OCI-LY7 (cell line): Measurements from ENCODE around the gene MCM5. TPM values are rescaled to one million over a fixed set of nuclear protein-coding genes. Genes with fewer than 3 reads are reported as not detected.

Experiments used
- BruUV-seq: library from RNA; stranded (reverse); fragments of 400-500 nt; replicated peaks from 2 replicates; lab custom pipeline; 2021; lab: Mats Ljungman, UMichigan
- CTCF ChIA-PET: fragments of 300-600 bp; sonication (Branson Sonifier 250); formaldehyde crosslinking; loops from one replicate; lab custom pipeline; 2022; ENCODE audit warnings: antibody characterized with exemption; ENCODE audit not compliant: unreplicated experiment; lab: Charles Lee
- POLR2A ChIA-PET: fragments of 300-600 bp; sonication (Branson Sonifier 250); formaldehyde crosslinking; loops from one replicate; lab custom pipeline; 2022; ENCODE audit warnings: antibody characterized with exemption; lab: Charles Lee
- DNase-seq: peaks from one replicate; pipeline ENCODE4 v3.0.0-alpha.2; 2015; ENCODE audit warnings: low spot score
- H2AFZ ChIP-seq: fragments of 200-600 bp; sonication (generic), shearing (Covaris generic); 2 replicates; pipeline ENCODE4 v1.6.1; 2014; ENCODE audit warnings: mild to moderate bottlenecking, antibody characterized with exemption, low read length, moderate library complexity
- H3K27ac ChIP-seq: fragments of 200-600 bp; sonication (generic); 2 replicates; pipeline ENCODE4 v1.5.1; 2014; ENCODE audit warnings: mixed run types, low read depth, mild to moderate bottlenecking, moderate library complexity, low read length, inconsistent platforms; ENCODE audit not compliant: poor library complexity, severe bottlenecking
- H3K36me3 ChIP-seq: fragments of 200-600 bp; sonication (generic); 2 replicates; pipeline ENCODE4 v1.6.1; 2014; ENCODE audit warnings: mild to moderate bottlenecking, antibody characterized with exemption, low read length, moderate library complexity, mixed read lengths; ENCODE audit not compliant: insufficient read depth
- H3K4me1 ChIP-seq: fragments of 200-600 bp; sonication (generic); 2 replicates; pipeline ENCODE4 v1.5.1; 2014; ENCODE audit warnings: mild to moderate bottlenecking, low read length; ENCODE audit not compliant: insufficient read depth, poor library complexity, severe bottlenecking
- H3K4me2 ChIP-seq: fragments of 200-600 bp; sonication (generic); 2 replicates; pipeline ENCODE4 v1.6.1; 2014; ENCODE audit warnings: mild to moderate bottlenecking, low read length
- H3K4me3 ChIP-seq: fragments of 200-600 bp; sonication (generic); 2 replicates; pipeline ENCODE4 v1.5.1; 2014; ENCODE audit warnings: mild to moderate bottlenecking, low read depth, low read length; ENCODE audit not compliant: poor library complexity, severe bottlenecking
- H3K79me2 ChIP-seq: fragments of 200-600 bp; sonication (generic); 2 replicates; pipeline ENCODE4 v1.6.1; 2016; ENCODE audit warnings: low read depth, mild to moderate bottlenecking, low read length, moderate library complexity, mixed read lengths; ENCODE audit not compliant: insufficient read depth
- H3K9me2 ChIP-seq: fragments of 200-600 bp; sonication (generic); 2 replicates; pipeline ENCODE4 v1.6.1; 2016; ENCODE audit warnings: mild to moderate bottlenecking, low read length, mixed read lengths; ENCODE audit not compliant: insufficient read depth
- H3K9me3 ChIP-seq: fragments of 200-600 bp; sonication (generic); 2 replicates; pipeline ENCODE4 v1.6.1; 2014; ENCODE audit warnings: mild to moderate bottlenecking, mixed run types, low read length, mixed read lengths
- H4K20me1 ChIP-seq: fragments of 200-600 bp; sonication (generic); 2 replicates; pipeline ENCODE4 v1.6.1; 2014; ENCODE audit warnings: mild to moderate bottlenecking, antibody characterized with exemption, low read length, moderate library complexity, mixed read lengths; ENCODE audit not compliant: insufficient read depth
- EZH2phosphoT487 ChIP-seq: fragments of 200-600 bp; sonication (generic); IDR thresholded peaks from 2 replicates; pipeline ENCODE4 v1.6.1; 2018; ENCODE audit warnings: low read depth, borderline replicate concordance, mild to moderate bottlenecking, mixed run types, antibody characterized with exemption, low read length, moderate library complexity, mixed read lengths
- intact Hi-C: fragments of 100-400 bp; cut with micrococcal nuclease; formaldehyde crosslinking; loops from one replicate; pipeline ENCODE4 v1.10.0; 2022; ENCODE audit not compliant: unreplicated experiment
- total RNA-seq, 2 experiments: library from RNA; depleted of rRNA in 1 of 2; stranded (reverse); fragments of >200 nt in 1 of 2; shearing (Covaris generic) in 1 of 2; gene quantifications; 2 replicates each; pipeline ENCODE4 v1.2.3, GENCODE V29; 2014 to 2022
- TF ChIP-seq, protein P1 (sequence below): fragments of 200-600 bp; sonication (generic); conservative IDR thresholded peaks from 2 replicates; pipeline ENCODE4 v1.5.1; 2014; ENCODE audit warnings: mild to moderate bottlenecking, antibody characterized with exemption, low read length, moderate library complexity, mixed read lengths

Gene MCM5
- total RNA-seq, 2 experiments from 2014 or later, result 242 to 360 TPM

GRCh38 chr22:35379146-35379993, 20.6 kb upstream of the MCM5 start:
- no peak overlapping the region for H3K4me3 ChIP-seq
- no peaks in the 10 kb centered on the region for H3K9me3 ChIP-seq
- H3K9me2 ChIP-seq, result no peaks in the 10 kb centered on the region
- TF ChIP-seq, protein P1, sequence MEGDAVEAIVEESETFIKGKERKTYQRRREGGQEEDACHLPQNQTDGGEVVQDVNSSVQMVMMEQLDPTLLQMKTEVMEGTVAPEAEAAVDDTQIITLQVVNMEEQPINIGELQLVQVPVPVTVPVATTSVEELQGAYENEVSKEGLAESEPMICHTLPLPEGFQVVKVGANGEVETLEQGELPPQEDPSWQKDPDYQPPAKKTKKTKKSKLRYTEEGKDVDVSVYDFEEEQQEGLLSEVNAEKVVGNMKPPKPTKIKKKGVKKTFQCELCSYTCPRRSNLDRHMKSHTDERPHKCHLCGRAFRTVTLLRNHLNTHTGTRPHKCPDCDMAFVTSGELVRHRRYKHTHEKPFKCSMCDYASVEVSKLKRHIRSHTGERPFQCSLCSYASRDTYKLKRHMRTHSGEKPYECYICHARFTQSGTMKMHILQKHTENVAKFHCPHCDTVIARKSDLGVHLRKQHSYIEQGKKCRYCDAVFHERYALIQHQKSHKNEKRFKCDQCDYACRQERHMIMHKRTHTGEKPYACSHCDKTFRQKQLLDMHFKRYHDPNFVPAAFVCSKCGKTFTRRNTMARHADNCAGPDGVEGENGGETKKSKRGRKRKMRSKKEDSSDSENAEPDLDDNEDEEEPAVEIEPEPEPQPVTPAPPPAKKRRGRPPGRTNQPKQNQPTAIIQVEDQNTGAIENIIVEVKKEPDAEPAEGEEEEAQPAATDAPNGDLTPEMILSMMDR, result no peak
- no peak for TF ChIP-seq EZH2phosphoT487
- no peak overlapping the region for H3K27ac ChIP-seq
- H3K4me2 ChIP-seq, result no peak overlapping the region
- peaks cover 51% of the 10 kb centered on the region for H3K4me1 ChIP-seq
- H3K36me3 ChIP-seq, result no peaks in the 10 kb centered on the region
- no TSS peak for BruUV-seq
- H3K79me2 ChIP-seq, result no peaks in the 10 kb centered on the region
- no peaks in the 10 kb centered on the region for H4K20me1 ChIP-seq
- ChIA-PET POLR2A (interaction anchor here (0.5 to 1.3 kb wide), 7 partner anchors 13 to 459 kb away, joined by 3 to 6 read pairs (median 3); no protein-coding TSS in a partner anchor), CTCF (no interaction called here)
- H2AFZ ChIP-seq, result no peak overlapping the region
- intact Hi-C loops, result no loop called here
- no peak for DNase-seq

- TF ChIP-seq EZH2phosphoT487, result no peak
- TF ChIP-seq, protein P1, result no peak
- Histone ChIP-seq H3K9me2 (no peaks in the 10 kb centered on the region), H3K4me1 (peaks cover 54% of the 10 kb centered on the region), H3K79me2 (no peaks in the 10 kb centered on the region), H2AFZ (no peak overlapping the region; the same call in 1 of the 2 replicates), H4K20me1 (no peaks in the 10 kb centered on the region), H3K4me2 (no peak overlapping the region), H3K36me3 (no peaks in the 10 kb centered on the region), H3K4me3 (no peak overlapping the region), H3K9me3 (no peaks in the 10 kb centered on the region), H3K27ac (no peak overlapping the region)
- BruUV-seq, result no TSS peak
- intact Hi-C loops, result loop anchor here (2.0 kb wide), 1 partner anchor 27 kb away; no protein-coding TSS in a partner anchor
- CTCF ChIA-PET, result no interaction called here
- POLR2A ChIA-PET, result interaction anchor here (0.5 to 1.3 kb wide), 7 partner anchors 12 to 458 kb away, joined by 3 to 6 read pairs (median 3); no protein-coding TSS in a partner anchor
- no peak for DNase-seq
These were observed 19.9 kb upstream of the MCM5 start for GRCh38 chr22:35380013-35380412.
